H1 (cell line): ENCODE data around the gene MATN4. TPM values are rescaled to one million over a fixed set of nuclear protein-coding genes. Genes with fewer than 3 reads are reported as not detected.

Source experiments
- CTCF ChIA-PET: fragments of 300-600 bp; sonication (Branson Sonifier 250); formaldehyde crosslinking; loops from one replicate; lab custom pipeline; 2021; ENCODE audit not compliant: partially characterized antibody; lab: Charles Lee
- POLR2A ChIA-PET: fragments of 300-600 bp; sonication (Branson Sonifier 250); formaldehyde crosslinking; loops from one replicate; lab custom pipeline; 2021; ENCODE audit warnings: inconsistent platforms; ENCODE audit not compliant: partially characterized antibody; lab: Charles Lee
- DNase-seq, 2 experiments: peaks; one replicate each; pipeline versions ENCODE4 v3.0.0 to v3.0.0-alpha.2; 2010 to 2022; ENCODE audit warnings: low spot score in 2 of 2, low read depth in 1 of 2, mixed read lengths in 1 of 2
- FAIRE-seq: peaks from 2 replicates; lab custom pipeline; 2011; peaks lifted over from hg19 to GRCh38; lab: Jason Lieb, UNC
- H2AFZ ChIP-seq: 2 replicates; pipeline ENCODE4 v1.8.1; 2012; ENCODE audit warnings: low read length, inconsistent platforms
- H2AK5ac ChIP-seq: 2 replicates; pipeline ENCODE4 v1.6.1; 2013; ENCODE audit warnings: low read depth, low read length
- H2BK120ac ChIP-seq: replicated peaks from 2 replicates; pipeline ENCODE3; 2013; ENCODE audit warnings: low read depth, low read length, inconsistent platforms
- H2BK12ac ChIP-seq: 2 replicates; pipeline ENCODE4 v1.6.1; 2013; ENCODE audit warnings: low read depth, low read length
- H2BK15ac ChIP-seq: 2 replicates; pipeline ENCODE4 v1.6.1; 2013; ENCODE audit warnings: low read length
- H2BK20ac ChIP-seq: 2 replicates; pipeline ENCODE4 v1.6.1; 2013; ENCODE audit warnings: low read length
- H2BK5ac ChIP-seq: 2 replicates; pipeline ENCODE4 v1.6.1; 2013; ENCODE audit warnings: low read depth, low read length
- H3K14ac ChIP-seq: 2 replicates; pipeline ENCODE4 v1.6.1; 2013; ENCODE audit warnings: inconsistent platforms; ENCODE audit not compliant: insufficient read length
- H3K18ac ChIP-seq: 2 replicates; pipeline ENCODE4 v1.6.1; 2013; ENCODE audit warnings: low read length; ENCODE audit errors: extremely low read depth
- H3K23ac ChIP-seq: 2 replicates; pipeline ENCODE4 v1.6.1; 2013; ENCODE audit warnings: inconsistent platforms; ENCODE audit not compliant: insufficient read length
- H3K23me2 ChIP-seq: 2 replicates; pipeline ENCODE4 v1.6.1; 2013; ENCODE audit warnings: low read depth, low read length
- H3K27ac ChIP-seq: 2 replicates; pipeline ENCODE4 v1.6.1; 2011; ENCODE audit warnings: low read depth, low read length, inconsistent platforms
- H3K27me3 ChIP-seq, 4 experiments: replicated peaks in 1 of 4; 1 replicate in 1 of 4; 2 replicates in 3 of 4; pipeline versions ENCODE4 v1.6.1 to v1.8.1; 2011 to 2013; ENCODE audit warnings: low read length in 3 of 4, mild to moderate bottlenecking in 3 of 4, inconsistent platforms in 2 of 4, mixed read lengths in 2 of 4, moderate library complexity in 1 of 4; ENCODE audit not compliant: control insufficient read depth in 3 of 4, insufficient read depth in 3 of 4; ENCODE audit errors: extremely low read depth in 1 of 4
- H3K36me3 ChIP-seq, 4 experiments: 2 replicates each; pipeline versions ENCODE4 v1.6.1 to v1.8.1; 2011 to 2013; ENCODE audit warnings: mild to moderate bottlenecking in 4 of 4, low read length in 3 of 4, moderate library complexity in 2 of 4, control low read depth in 1 of 4, inconsistent platforms in 1 of 4; ENCODE audit not compliant: insufficient read depth in 4 of 4, control insufficient read depth in 2 of 4
- H3K4ac ChIP-seq: replicated peaks from 2 replicates; pipeline ENCODE3; 2013; ENCODE audit warnings: low read length, low read depth, mixed read lengths, inconsistent platforms; ENCODE audit not compliant: insufficient read length
- H3K4me1 ChIP-seq, 4 experiments: replicated peaks in 1 of 4; 1 replicate in 1 of 4; 2 replicates in 3 of 4; pipeline versions ENCODE4 v1.6.1 to v1.8.1; 2011 to 2013; ENCODE audit warnings: low read length in 3 of 4, inconsistent platforms in 2 of 4, mixed read lengths in 1 of 4; ENCODE audit not compliant: insufficient read depth in 4 of 4, control insufficient read depth in 3 of 4
- H3K4me2 ChIP-seq, 2 experiments: 2 replicates each; pipeline versions ENCODE4 v1.6.1 to v1.8.1; 2011 to 2013; ENCODE audit warnings: low read depth in 2 of 2, low read length in 2 of 2, control low read depth in 1 of 2, inconsistent platforms in 1 of 2, mild to moderate bottlenecking in 1 of 2; ENCODE audit not compliant: insufficient read depth in 1 of 2
- H3K4me3 ChIP-seq, 4 experiments: fragments of 200-600, 300-600 bp in 1 of 4; sonication (generic), shearing (Covaris generic), sonication (Bioruptor Twin) in 1 of 4; 2 replicates each; pipeline versions ENCODE4 v1.5.1 to v1.8.1; 2011 to 2016; ENCODE audit warnings: low read length in 4 of 4, low read depth in 3 of 4, control low read depth in 2 of 4, inconsistent platforms in 2 of 4, mild to moderate bottlenecking in 2 of 4, mixed read lengths in 1 of 4, moderate library complexity in 1 of 4; ENCODE audit not compliant: insufficient read depth in 2 of 4; ENCODE audit errors: extremely low read depth in 1 of 4
- H3K56ac ChIP-seq: replicated peaks from 2 replicates; pipeline ENCODE3; 2013; ENCODE audit warnings: low read depth, mild to moderate bottlenecking, mixed read lengths, low read length, inconsistent platforms; ENCODE audit not compliant: insufficient read length
- H3K79me1 ChIP-seq: 2 replicates; pipeline ENCODE4 v1.6.1; 2013; ENCODE audit warnings: low read depth, low read length, control low read depth
- H3K79me2 ChIP-seq, 2 experiments: 2 replicates each; pipeline versions ENCODE4 v1.6.1 to v1.8.1; 2012 to 2013; ENCODE audit warnings: low read length in 2 of 2, mild to moderate bottlenecking in 2 of 2, inconsistent platforms in 1 of 2; ENCODE audit not compliant: insufficient read depth in 2 of 2, control insufficient read depth in 1 of 2
- H3K9ac ChIP-seq, 4 experiments: replicated peaks in 1 of 4; 1 replicate in 1 of 4; 2 replicates in 3 of 4; pipeline versions ENCODE4 v1.6.1 to v1.8.1; 2011 to 2013; ENCODE audit warnings: low read depth in 3 of 4, low read length in 3 of 4, control low read depth in 2 of 4, mild to moderate bottlenecking in 2 of 4, moderate library complexity in 2 of 4, inconsistent platforms in 1 of 4; ENCODE audit errors: extremely low read depth in 1 of 4
- H3K9me3 ChIP-seq, 2 experiments: 2 replicates each; pipeline versions ENCODE4 v1.6.1 to v1.8.1; 2012 to 2013; ENCODE audit warnings: mild to moderate bottlenecking in 2 of 2, moderate library complexity in 2 of 2, control low read depth in 1 of 2, inconsistent platforms in 1 of 2, low read depth in 1 of 2, low read length in 1 of 2, mixed read lengths in 1 of 2; ENCODE audit not compliant: insufficient read depth in 2 of 2
- H4K20me1 ChIP-seq, 2 experiments: replicated peaks in 1 of 2; 2 replicates each; pipeline versions ENCODE3 to v1.8.1; 2011 to 2013; ENCODE audit warnings: inconsistent platforms in 2 of 2, low read length in 2 of 2, mild to moderate bottlenecking in 1 of 2; ENCODE audit not compliant: insufficient read depth in 2 of 2, control insufficient read depth in 1 of 2
- H4K5ac ChIP-seq: 2 replicates; pipeline ENCODE4 v1.6.1; 2013; ENCODE audit warnings: low read length, low read depth, mixed read lengths, inconsistent platforms; ENCODE audit not compliant: insufficient read length
- H4K8ac ChIP-seq: 2 replicates; pipeline ENCODE4 v1.8.0; 2013; ENCODE audit warnings: mild to moderate bottlenecking, moderate library complexity, low read length, inconsistent platforms; ENCODE audit not compliant: insufficient read depth; ENCODE audit errors: extremely low read depth
- H4K91ac ChIP-seq: replicated peaks from 2 replicates; pipeline ENCODE3; 2013; ENCODE audit warnings: low read length, mixed read lengths, inconsistent platforms; ENCODE audit not compliant: insufficient read length
- BCL11A ChIP-seq, 2 experiments: IDR thresholded peaks; one replicate each; pipeline ENCODE4 v1.6.1; 2011; ENCODE audit warnings: low read depth in 2 of 2, low read length in 2 of 2, mild to moderate bottlenecking in 2 of 2
- BRCA1 ChIP-seq: IDR thresholded peaks from 2 replicates; pipeline ENCODE4 v1.6.1; 2012; ENCODE audit warnings: low read depth, low read length, improper control_type of control experiment
- CHD1 ChIP-seq: IDR thresholded peaks from 2 replicates; pipeline ENCODE4 v1.6.1; 2012; ENCODE audit warnings: low read depth, low read length, improper control_type of control experiment
- CREB1 ChIP-seq: IDR thresholded peaks from 2 replicates; pipeline ENCODE4 v1.6.1; 2012; ENCODE audit warnings: inconsistent platforms
- EZH2 ChIP-seq: fragments of 200-600 bp; sonication (generic); IDR thresholded peaks from 2 replicates; pipeline ENCODE4 v1.7.1; 2012; ENCODE audit warnings: low read depth, mild to moderate bottlenecking, moderate library complexity, low read length, inconsistent platforms; ENCODE audit not compliant: severe bottlenecking
- JUND ChIP-seq: IDR thresholded peaks from 2 replicates; pipeline ENCODE4 v1.6.1; 2011; ENCODE audit warnings: mild to moderate bottlenecking, improper control_type of control experiment, low read length
- MAX ChIP-seq: IDR thresholded peaks from 2 replicates; pipeline ENCODE4 v1.6.1; 2012; ENCODE audit warnings: inconsistent platforms
- NANOG ChIP-seq: IDR thresholded peaks from 2 replicates; pipeline ENCODE4 v1.6.1; 2011; ENCODE audit warnings: low read length, low read depth, mild to moderate bottlenecking, inconsistent platforms; ENCODE audit not compliant: insufficient read depth, poor library complexity, severe bottlenecking
- RFX5 ChIP-seq: IDR thresholded peaks from 2 replicates; pipeline ENCODE4 v1.6.1; 2011; ENCODE audit warnings: low read depth, low read length, improper control_type of control experiment, borderline replicate concordance
- RXRA ChIP-seq: IDR thresholded peaks from 2 replicates; pipeline ENCODE4 v1.6.1; 2011; ENCODE audit warnings: low read depth, mild to moderate bottlenecking, low read length, moderate library complexity; ENCODE audit not compliant: insufficient read depth
- SAP30 ChIP-seq: fragments of 300-600 bp; sonication (generic); IDR thresholded peaks from 2 replicates; pipeline ENCODE4 v1.7.1; 2012; ENCODE audit warnings: low read length, moderate library complexity, mild to moderate bottlenecking, inconsistent platforms; ENCODE audit not compliant: insufficient read depth, insufficient replicate concordance
- SIN3A ChIP-seq, 2 experiments: IDR thresholded peaks in 1 of 2; conservative IDR thresholded peaks in 1 of 2; 2 replicates each; pipeline ENCODE4 v1.6.1; 2011 to 2012; ENCODE audit warnings: low read length in 2 of 2, improper control_type of control experiment in 1 of 2, low read depth in 1 of 2, mild to moderate bottlenecking in 1 of 2
- SRF ChIP-seq: IDR thresholded peaks from 2 replicates; pipeline ENCODE4 v1.6.1; 2011; ENCODE audit warnings: mild to moderate bottlenecking, low read depth, low read length, moderate library complexity
- TAF1 ChIP-seq: IDR thresholded peaks from 2 replicates; pipeline ENCODE4 v1.6.1; 2011; ENCODE audit warnings: mild to moderate bottlenecking, low read depth, low read length
- WGBS, 2 experiments: shearing (Covaris generic) in 1 of 2; methylation state at CpG; one replicate each; pipeline versions ENCODE4 v1.1.6 to v1.1.7; 2013 to 2015; ENCODE audit warnings: low lambda C conversion rate in 2 of 2, mixed read lengths in 2 of 2, inconsistent platforms in 1 of 2, low coverage in 1 of 2, missing lambda C conversion rate in 1 of 2; ENCODE audit not compliant: insufficient replicate concordance in 2 of 2, insufficient coverage in 1 of 2, insufficient read length in 1 of 2; ENCODE audit errors: extremely low coverage in 1 of 2, missing lambda C conversion rate in 1 of 2; 5-methylcytosine and 5-hydroxymethylcytosine counted together
- polyA plus RNA-seq, 7 experiments: library from polyadenylated mRNA; depleted of rRNA in 3 of 7; stranded (reverse) in 5 of 7; unstranded in 2 of 7; fragments of >200 nt in 5 of 7; fragments of 200-250 nt in 2 of 7; gene quantifications; 1 replicate in 5 of 7; 2 replicates in 1 of 7; 4 replicates in 1 of 7; pipeline versions ENCODE4 v1.2.1 to v1.2.3, GENCODE V29; 2011 to 2013; ENCODE audit warnings: missing spikeins in 2 of 7, mixed read lengths in 2 of 7
- total RNA-seq: library from RNA; stranded (reverse); fragmentation: NEBNext Ultra II Directional; extraction: Animal tissue kit (Norgen Biotek cat#: 25700); gene quantifications from 2 replicates; pipeline ENCODE4 v1.2.1, GENCODE V29; 2021

Gene MATN4
- total and polyA plus RNA-seq, 2 of the 8 experiments (the other 6 are each of a cell fraction or from before 2014, with no cell fraction given) = 2.1 to 4.4 TPM

GRCh38 chr20:45350217-45350616 is 42.1 kb upstream of the MATN4 start:
- peaks cover 0 to 7% of the 10 kb centered on the region in 2 experiments for H4K20me1 ChIP-seq
- H3K27ac ChIP-seq = no peak overlapping the region
- no peak overlapping the region for H4K8ac ChIP-seq
- no peak overlapping the region for H2BK15ac ChIP-seq
- H3K4me3 ChIP-seq = no peak overlapping the region
- peaks cover 0 to 27% of the 10 kb centered on the region in 2 experiments; a peak in 2 of 4 replicates for H3K79me2 ChIP-seq
- no peak overlapping the region for H3K9ac ChIP-seq
- H2BK120ac ChIP-seq = no peak overlapping the region
- H2BK5ac ChIP-seq = no peak overlapping the region
- no peak overlapping the region for H3K18ac ChIP-seq
- H3K56ac ChIP-seq = no peak overlapping the region
- no peaks in the 10 kb centered on the region for H3K9me3 ChIP-seq
- H4K91ac ChIP-seq = no peak overlapping the region
- no peak overlapping the region for H2AK5ac ChIP-seq
- peaks cover 11% of the 10 kb centered on the region for H3K79me1 ChIP-seq
- no peaks in the 10 kb centered on the region for H3K36me3 ChIP-seq
- no peak overlapping the region for H2AFZ ChIP-seq
- no peak overlapping the region for H2BK20ac ChIP-seq
- H2BK12ac ChIP-seq = no peak overlapping the region
- no peak overlapping the region for H3K4ac ChIP-seq
- ChIA-PET POLR2A (interaction anchor here (6.8 kb wide), 1 partner anchor 10 kb away, joined by 113 read pairs; the partner anchor contains the start of gene SYS1), CTCF (interaction anchor here (5.9 kb wide), 1 partner anchor 14 kb away, joined by 26 read pairs; the partner anchor contains the start of gene SYS1)
- no peak overlapping the region for H3K23ac ChIP-seq
- no peaks in the 10 kb centered on the region for H3K27me3 ChIP-seq
- H3K14ac ChIP-seq = no peak overlapping the region
- no peak overlapping the region for H4K5ac ChIP-seq
- DNase-seq (no peak), FAIRE-seq (no peak)
- H3K4me1 ChIP-seq = peaks cover 13 to 26% (median 20%) of the 10 kb centered on the region in 4 experiments
- H3K23me2 ChIP-seq = peaks cover 12% of the 10 kb centered on the region; the same call in 1 of the 2 replicates
- no peak overlapping the region for H3K4me2 ChIP-seq
- WGBS, 2 experiments = 93% methylated on average over 1 of the region's 1 CpG; no CpG with 5 or more reads in 1 of the 2 experiments
- TF ChIP-seq EZH2 (no peak), BRCA1 (no peak), CHD1 (no peak), NANOG (no peak), CREB1 (no peak), RFX5 (no peak), RXRA (no peak), SAP30 (no peak), MAX (no peak), BCL11A (IDR thresholded peaks at IDR 0.05; ENCODE audit: low read depth in 2 of 2, low read length in 2 of 2) (no peak), JUND (no peak), SRF (no peak), TAF1 (no peak), SIN3A (conservative IDR thresholded peaks at IDR 0.05 in 1 of 2, IDR thresholded peaks at IDR 0.05 in 1 of 2; ENCODE audit: low read depth in 1 of 2, low read length in 2 of 2) (no peak)
